ENCODE results near the gene OR2A7.
"Not testable (repeated sequence)": the region's sequence is repeated elsewhere in the genome, so short reads cannot be mapped to it uniquely, and the experiment has no call there.

OR2A7 gene

GRCh38 chr7:144264692-144265091 is at the start of gene OR2A7:
TSS of gene OR2A7 (minus strand) at chr7:144264792. CDS start at chr7:144259628, 5,164 bp downstream.
- DNase-seq (ENCODE audit: low read depth): not testable (repeated sequence)

- not testable (repeated sequence) for DNase-seq (ENCODE audit: low read depth)
These were observed 47.4 kb upstream of the OR2A7 start, which contains the start of gene OR2A1 for GRCh38 chr7:144311872-144312469. TSS of gene OR2A1 (plus strand) at chr7:144312419. CDS start at chr7:144318125, 5,706 bp downstream.

- not testable (repeated sequence) for DNase-seq (ENCODE audit: low read depth)
These were observed 46.6 kb upstream of the OR2A7 start for GRCh38 chr7:144311218-144311617.

- DNase-seq (ENCODE audit: low read depth): not testable (repeated sequence)
These were observed 45.1 kb upstream of the OR2A7 start for GRCh38 chr7:144309702-144310101.

GRCh38 chr7:144305156-144305555 is 40.6 kb upstream of the OR2A7 start:
- not testable (repeated sequence) for DNase-seq (ENCODE audit: low read depth)

- not testable (repeated sequence) for DNase-seq (ENCODE audit: low read depth)
These were observed 39.0 kb upstream of the OR2A7 start for GRCh38 chr7:144303607-144304006.

- DNase-seq (ENCODE audit: low read depth): not testable (repeated sequence)
These were observed 38.1 kb upstream of the OR2A7 start for GRCh38 chr7:144302578-144303303.

- DNase-seq (ENCODE audit: low read depth): not testable (repeated sequence)
These were observed 29.4 kb upstream of the OR2A7 start for GRCh38 chr7:144293794-144294499.

- not testable (repeated sequence) for DNase-seq (ENCODE audit: low read depth)
These were observed 28.0 kb upstream of the OR2A7 start for GRCh38 chr7:144292384-144293161.

- not testable (repeated sequence) for DNase-seq (ENCODE audit: low read depth)
These were observed 27.0 kb upstream of the OR2A7 start for GRCh38 chr7:144291607-144292006.

- not testable (repeated sequence) for DNase-seq (ENCODE audit: low read depth)
These were observed 22.7 kb upstream of the OR2A7 start for GRCh38 chr7:144287171-144287784.

GRCh38 chr7:144283716-144284115 is 19.1 kb upstream of the OR2A7 start:
- not testable (repeated sequence) for DNase-seq (ENCODE audit: low read depth)

GRCh38 chr7:144282490-144282889 is 17.9 kb upstream of the OR2A7 start:
- DNase-seq (ENCODE audit: low read depth): not testable (repeated sequence)

- DNase-seq (ENCODE audit: low read depth): not testable (repeated sequence)
These were observed 17.4 kb upstream of the OR2A7 start for GRCh38 chr7:144281981-144282380.

- not testable (repeated sequence) for DNase-seq (ENCODE audit: low read depth)
These were observed 15.4 kb upstream of the OR2A7 start for GRCh38 chr7:144280010-144280409.

GRCh38 chr7:144275281-144275680 is 10.7 kb upstream of the OR2A7 start:
- not testable (repeated sequence) for DNase-seq (ENCODE audit: low read depth)

GRCh38 chr7:144269188-144269587 is 4.6 kb upstream of the OR2A7 start, which contains the start of gene CTAGE8:
TSS of gene CTAGE8 (minus strand) at chr7:144269288. CDS start at chr7:144269250, 38 bp downstream.
- not testable (repeated sequence) for DNase-seq (ENCODE audit: low read depth)

GRCh38 chr7:144262128-144262527 is 2.5 kb downstream of the OR2A7 start:
- not testable (repeated sequence) for DNase-seq (ENCODE audit: low read depth)

- DNase-seq (ENCODE audit: low read depth): not testable (repeated sequence)
These were observed 5.5 kb downstream of the OR2A7 start for GRCh38 chr7:144259067-144259466.

- no peak for DNase-seq (ENCODE audit: low read depth)
These were observed 8.5 kb downstream of the OR2A7 start for GRCh38 chr7:144256112-144256511.

- no peak for DNase-seq (ENCODE audit: low read depth)
These were observed 9.1 kb downstream of the OR2A7 start for GRCh38 chr7:144255471-144255897.

Measured in activated T-helper 9 cell treated with anti-CD3 and anti-CD28 coated beads, Interleukin-2, amount 50 U/mL, for 16 hours (primary cell).